Measurements from ENCODE around the gene TMEM69.
"Not testable (repeated sequence)": the region's sequence is repeated elsewhere in the genome, so short reads cannot be mapped to it uniquely, and the experiment has no call there.

Gene TMEM69

GRCh38 chr1:45687754-45688740 lies at the start of gene TMEM69:
Gene TMEM69 (plus strand): TSS chr1:45688181. CDS start chr1:45691069, 2,888 bp downstream.
- peak; percentile 88 to 92 (median 89) for DNase-seq

GRCh38 chr1:45640293-45640692 lies 47.7 kb upstream of the TMEM69 start:
- DNase-seq = no peak

- no peak for DNase-seq
Measured at GRCh38 chr1:45643321-45643720, 44.7 kb upstream of the TMEM69 start.

GRCh38 chr1:45643978-45644377 lies 44.0 kb upstream of the TMEM69 start:
- DNase-seq = no peak

GRCh38 chr1:45644661-45645060 lies 43.3 kb upstream of the TMEM69 start:
- peak in 2 of 3 donors; percentile 31 to 32 for DNase-seq

- peak; percentile 74 to 81 (median 78) for DNase-seq
Measured at GRCh38 chr1:45647248-45648021, 40.5 kb upstream of the TMEM69 start.

- DNase-seq = no peak
Measured at GRCh38 chr1:45654540-45655280, 33.3 kb upstream of the TMEM69 start.

- DNase-seq = no peak
Measured at GRCh38 chr1:45656573-45657226, 31.3 kb upstream of the TMEM69 start.

GRCh38 chr1:45658171-45658570 lies 29.8 kb upstream of the TMEM69 start:
- DNase-seq = no peak

- DNase-seq = no peak
Measured at GRCh38 chr1:45659222-45659621, 28.8 kb upstream of the TMEM69 start.

GRCh38 chr1:45660336-45660735 lies 27.6 kb upstream of the TMEM69 start:
- DNase-seq = no peak

- no peak for DNase-seq
Measured at GRCh38 chr1:45666836-45667235, 21.1 kb upstream of the TMEM69 start.

GRCh38 chr1:45667321-45668111 lies 20.5 kb upstream of the TMEM69 start:
- no peak for DNase-seq

GRCh38 chr1:45668526-45668925 lies 19.5 kb upstream of the TMEM69 start:
- no peak for DNase-seq

- DNase-seq = no peak
Measured at GRCh38 chr1:45669379-45669778, 18.6 kb upstream of the TMEM69 start.

- no peak for DNase-seq
Measured at GRCh38 chr1:45669859-45670655, 17.9 kb upstream of the TMEM69 start.

- no peak for DNase-seq
Measured at GRCh38 chr1:45673956-45674355, 14.0 kb upstream of the TMEM69 start.

- DNase-seq = no peak
Measured at GRCh38 chr1:45674478-45674877, 13.5 kb upstream of the TMEM69 start.

GRCh38 chr1:45676553-45676952 lies 11.4 kb upstream of the TMEM69 start:
- not testable (repeated sequence) for DNase-seq

GRCh38 chr1:45677751-45678245 lies 10.2 kb upstream of the TMEM69 start:
- no peak for DNase-seq
